K562 (cell line): Measurements from ENCODE around the gene METTL14. TPM values are rescaled to one million over a fixed set of nuclear protein-coding genes. Genes with fewer than 3 reads are reported as not detected.

ENCODE experiments used
- ATAC-seq: fragments of 200-7000 bp; cut with Tn5 transposase; 3 replicates; pipeline ENCODE4 v1.9.1; 2020; ENCODE audit warnings: moderate library complexity
- BruUV-seq: library from RNA; stranded (reverse); fragments of 400-500 nt; replicated peaks from 2 replicates; lab custom pipeline; 2021; lab: Mats Ljungman, UMichigan
- CTCF ChIA-PET: fragments of 300-600 bp; formaldehyde crosslinking; extraction: SDS; loops from one replicate; lab custom pipeline; 2021; ENCODE audit warnings: low intra/inter-chr PET ratio; lab: Yijun Ruan, JAX
- POLR2A ChIA-PET: fragments of 300-600, 350-650 bp; sonication (Branson Sonifier 250); formaldehyde crosslinking; extraction: SDS; loops from one replicate; lab custom pipeline; 2021; ENCODE audit warnings: antibody characterized with exemption, inconsistent platforms; lab: Yijun Ruan, JAX
- DNase-seq, 4 experiments: peaks; one replicate each; pipeline versions ENCODE4 v3.0.0 to v3.0.0-alpha.2; 2011 to 2018; ENCODE audit warnings: low spot score in 3 of 4, mixed read lengths in 3 of 4; ENCODE audit errors: extremely low read depth in 1 of 4
- FAIRE-seq: peaks from 2 replicates; lab custom pipeline; 2011; peaks lifted over from hg19 to GRCh38; lab: Jason Lieb, UNC
- H2AFZ ChIP-seq: 2 replicates; pipeline ENCODE4 v1.6.0; 2011; ENCODE audit warnings: low read depth, low read length, control low read depth, inconsistent platforms
- H3K27ac ChIP-seq: fragments of 200-600 bp; 3 replicates; pipeline ENCODE4 v1.8.0; 2011; ENCODE audit warnings: low read depth, mild to moderate bottlenecking, control low read depth, inconsistent platforms, low read length, moderate library complexity, mixed read lengths; ENCODE audit errors: extremely low read depth
- H3K27me3 ChIP-seq, 2 experiments: fragments of 300-600 bp in 1 of 2; 2 replicates in 1 of 2; 3 replicates in 1 of 2; pipeline versions ENCODE4 v1.6.0 to v1.8.0; 2011; ENCODE audit warnings: inconsistent platforms in 2 of 2, low read length in 2 of 2, mild to moderate bottlenecking in 1 of 2, mixed read lengths in 1 of 2, moderate library complexity in 1 of 2; ENCODE audit not compliant: control insufficient read depth in 2 of 2, insufficient read depth in 2 of 2
- H3K36me3 ChIP-seq: fragments of 300-600 bp; 3 replicates; pipeline ENCODE4 v1.8.0; 2011; ENCODE audit warnings: mild to moderate bottlenecking, low read length, inconsistent platforms; ENCODE audit not compliant: control insufficient read depth, insufficient read depth
- H3K4me1 ChIP-seq, 2 experiments: fragments of 200-600 bp in 1 of 2; replicated peaks in 1 of 2; 2 replicates in 1 of 2; 3 replicates in 1 of 2; pipeline versions ENCODE4 v1.5.1 to v1.8.0; 2011; ENCODE audit warnings: inconsistent platforms in 2 of 2, low read length in 2 of 2, mild to moderate bottlenecking in 1 of 2, mixed read lengths in 1 of 2, moderate library complexity in 1 of 2; ENCODE audit not compliant: control insufficient read depth in 2 of 2, insufficient read depth in 2 of 2
- H3K4me2 ChIP-seq: 2 replicates; pipeline ENCODE4 v1.6.1; 2011; ENCODE audit warnings: low read length, control low read depth, inconsistent platforms, mixed read lengths; ENCODE audit not compliant: insufficient read depth
- H3K4me3 ChIP-seq: fragments of 200-600 bp; sonication (generic), shearing (Covaris generic); 2 replicates; pipeline ENCODE4 v1.5.1; 2016; ENCODE audit warnings: control low read depth, inconsistent platforms
- H3K79me2 ChIP-seq: fragments of 200-600 bp; 3 replicates; pipeline ENCODE4 v1.8.0; 2011; ENCODE audit warnings: low read length, inconsistent platforms; ENCODE audit not compliant: control insufficient read depth, insufficient read depth
- H3K9ac ChIP-seq, 2 experiments: 2 replicates each; pipeline versions ENCODE4 v1.6.0 to v1.6.1; 2011; ENCODE audit warnings: low read depth in 2 of 2, low read length in 2 of 2, control low read depth in 1 of 2, inconsistent platforms in 1 of 2, mild to moderate bottlenecking in 1 of 2, mixed read lengths in 1 of 2; ENCODE audit not compliant: insufficient read depth in 1 of 2
- H3K9me1 ChIP-seq: one replicate; pipeline ENCODE4 v1.6.0; 2011; ENCODE audit warnings: inconsistent platforms, mild to moderate bottlenecking, low read length, moderate library complexity; ENCODE audit not compliant: control insufficient read depth, insufficient read depth
- H3K9me3 ChIP-seq: replicated peaks from 2 replicates; pipeline ENCODE4 v1.5.1; 2011; ENCODE audit warnings: low read depth, low read length, inconsistent platforms; ENCODE audit not compliant: control insufficient read depth, insufficient read depth
- H4K20me1 ChIP-seq: replicated peaks from 2 replicates; pipeline ENCODE4 v1.6.1; 2011; ENCODE audit warnings: low read length, inconsistent platforms, mixed read lengths; ENCODE audit not compliant: control insufficient read depth, insufficient read depth
- BACH1 ChIP-seq: fragments of 200-800 bp; sonication (Bioruptor generic); IDR thresholded peaks from 2 replicates; pipeline ENCODE4 v1.6.1; 2016; ENCODE audit warnings: missing genetic modification characterization, missing compliant biosample characterization
- BCOR ChIP-seq: fragments of 450-650 bp; IDR thresholded peaks from 2 replicates; pipeline ENCODE4 v1.6.1; 2016
- BDP1 ChIP-seq: IDR thresholded peaks from 3 replicates; pipeline ENCODE4 v1.6.1; 2011; ENCODE audit not compliant: insufficient read length, insufficient read depth
- CXXC5 ChIP-seq: fragments of 250-450 bp; sonication (Bioruptor Pico); IDR thresholded peaks from 2 replicates; pipeline ENCODE4 v1.8.0; 2022; ENCODE audit warnings: inconsistent platforms, mild to moderate bottlenecking, moderate library complexity
- GTF2A2 ChIP-seq: IDR thresholded peaks from 2 replicates; pipeline ENCODE4 v1.6.1; 2016; ENCODE audit warnings: mild to moderate bottlenecking, missing genetic modification characterization, missing compliant biosample characterization
- HDAC2 ChIP-seq: fragments of 450-650 bp; IDR thresholded peaks from 2 replicates; pipeline ENCODE4 v1.6.1; 2016; ENCODE audit warnings: mild to moderate bottlenecking
- HEY1 ChIP-seq: fragments of 250-450 bp; sonication (Bioruptor Pico); IDR thresholded peaks from 2 replicates; pipeline ENCODE4 v1.5.0; 2020; ENCODE audit warnings: mild to moderate bottlenecking, moderate library complexity, borderline replicate concordance
- JUND ChIP-seq, 2 experiments: IDR thresholded peaks; 2 replicates in 1 of 2; 3 replicates in 1 of 2; pipeline ENCODE4 v1.6.1; 2011; ENCODE audit warnings: borderline replicate concordance in 2 of 2, low read depth in 2 of 2, low read length in 2 of 2, improper control_type of control experiment in 1 of 2, missing biosample characterization in 1 of 2, missing genetic modification characterization in 1 of 2, missing genetic modification reagents in 1 of 2
- PHF20 ChIP-seq: fragments of 450-650 bp; IDR thresholded peaks from 2 replicates; pipeline ENCODE4 v1.6.1; 2018; ENCODE audit not compliant: partially characterized antibody
- SIRT6 ChIP-seq: IDR thresholded peaks from one replicate; pipeline ENCODE4 v1.6.1; 2012; ENCODE audit warnings: low read depth, mild to moderate bottlenecking, control low read depth, inconsistent platforms, low read length, moderate library complexity
- TAF7 ChIP-seq: fragments of 450-650 bp; IDR thresholded peaks from 2 replicates; pipeline ENCODE4 v1.6.1; 2016; ENCODE audit warnings: missing genetic modification characterization, missing compliant biosample characterization
- ZNF408 ChIP-seq: fragments of 250-450 bp; sonication (Bioruptor Pico); IDR thresholded peaks from 2 replicates; pipeline ENCODE4 v1.4.0; 2020; ENCODE audit warnings: low read depth, mild to moderate bottlenecking, moderate library complexity
- ZNF431 ChIP-seq: sonication (generic); formaldehyde crosslinking; IDR thresholded peaks from 2 replicates; pipeline ENCODE4 v1.8.0; 2022; ENCODE audit warnings: mild to moderate bottlenecking, missing genetic modification reagents
- ZNF780A ChIP-seq: fragments of 250-450 bp; sonication (Bioruptor Pico); IDR thresholded peaks from 2 replicates; pipeline ENCODE4 v1.5.0; 2021; ENCODE audit warnings: mild to moderate bottlenecking
- WGBS: fragments of 100-300 bp; shearing (Covaris generic); methylation state at CpG from one replicate; pipeline ENCODE4 v1.1.6; 2016; ENCODE audit warnings: low coverage, mixed read lengths; ENCODE audit not compliant: insufficient coverage; ENCODE audit errors: missing lambda C conversion rate; 5-methylcytosine and 5-hydroxymethylcytosine counted together
- in situ Hi-C: fragments of 300-500 bp; cut with MboI; formaldehyde crosslinking; loops from 4 replicates; pipeline ENCODE4 v1.15.0; 2018; ENCODE audit warnings: inconsistent platforms, mixed read lengths
- intact Hi-C: fragments of 100-400 bp; cut with micrococcal nuclease; formaldehyde crosslinking; loops from 2 replicates; pipeline ENCODE4 v1.14.2; 2022
- polyA plus RNA-seq, 8 experiments: library from polyadenylated mRNA; depleted of rRNA in 4 of 8; stranded (reverse) in 5 of 8; unstranded in 3 of 8; fragments of >200 nt; fragmentation: Nextera tagmentation in 2 of 8; fragmentation: Illumina TruSeq in 1 of 8; extraction: Ambion mirVana in 2 of 8; extraction: Trizol in 1 of 8; gene quantifications; 2 replicates each; pipeline versions ENCODE4 v1.2.1 to v1.2.3, GENCODE V29; 2011 to 2014; ENCODE audit warnings: inconsistent platforms in 1 of 8, missing spikeins in 1 of 8
- total RNA-seq, 7 experiments: library from RNA; depleted of rRNA in 6 of 7; stranded (reverse); fragments of >200 nt in 6 of 7; fragmentation: Illumina TruSeq in 2 of 7; extraction: Trizol in 2 of 7; gene quantifications; 2 replicates each; pipeline versions ENCODE4 v1.2.1 to v1.2.3, GENCODE V29; 2011 to 2021; ENCODE audit warnings: low replicate concordance in 1 of 7
- TF ChIP-seq, protein P1 (sequence below): sonication (generic); formaldehyde crosslinking; IDR thresholded peaks from 2 replicates; pipeline ENCODE4 v1.8.1; 2023; ENCODE audit warnings: mild to moderate bottlenecking, missing genetic modification reagents
- TF ChIP-seq, protein P2 (sequence below), 2 experiments: IDR thresholded peaks; 2 replicates each; pipeline ENCODE4 v1.6.1; 2011; ENCODE audit warnings: borderline replicate concordance in 1 of 2, control low read depth in 1 of 2, low read depth in 1 of 2, low read length in 1 of 2, mild to moderate bottlenecking in 1 of 2, mixed read lengths in 1 of 2, moderate library complexity in 1 of 2; ENCODE audit not compliant: insufficient read depth in 1 of 2, insufficient read length in 1 of 2, poor library complexity in 1 of 2, severe bottlenecking in 1 of 2; ENCODE audit errors: extremely low read depth in 1 of 2
- TF ChIP-seq, protein P3 (sequence below), 3 experiments: IDR thresholded peaks in 2 of 3; conservative IDR thresholded peaks in 1 of 3; 2 replicates each; pipeline ENCODE4 v1.5.1; 2011 to 2012; ENCODE audit warnings: low read length in 3 of 3, mild to moderate bottlenecking in 3 of 3, control low read depth in 2 of 3, improper control_type of control experiment in 1 of 3, inconsistent platforms in 1 of 3, low read depth in 1 of 3, mixed read lengths in 1 of 3, moderate library complexity in 1 of 3; ENCODE audit not compliant: insufficient read depth in 2 of 3

Gene METTL14
- total and polyA plus RNA-seq, 9 of the 15 experiments (the other 6 are each of a cell fraction or from before 2014, with no cell fraction given), result 16.7 to 42.4 (median 27.7) TPM

DNA sequence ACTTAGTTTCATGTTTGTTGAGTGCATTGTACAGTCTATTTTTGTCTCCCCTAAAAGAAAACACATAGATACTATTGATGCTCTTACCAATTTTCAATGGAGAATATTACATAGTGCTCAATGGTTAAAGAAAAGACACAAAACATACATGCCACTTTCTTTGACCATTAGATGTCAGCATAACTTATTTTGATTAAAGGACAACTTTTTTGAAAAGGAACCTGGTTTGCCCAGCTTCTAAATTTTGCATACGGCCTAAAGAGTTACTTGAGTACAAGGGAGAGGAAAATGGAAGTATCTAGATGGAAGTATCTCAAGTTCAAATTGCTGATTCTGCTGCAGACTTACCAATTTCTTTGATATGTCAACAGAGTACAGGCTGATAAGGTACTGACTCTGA, 68.5 kb downstream of the METTL14 start (continued):
- TF ChIP-seq, protein P1, sequence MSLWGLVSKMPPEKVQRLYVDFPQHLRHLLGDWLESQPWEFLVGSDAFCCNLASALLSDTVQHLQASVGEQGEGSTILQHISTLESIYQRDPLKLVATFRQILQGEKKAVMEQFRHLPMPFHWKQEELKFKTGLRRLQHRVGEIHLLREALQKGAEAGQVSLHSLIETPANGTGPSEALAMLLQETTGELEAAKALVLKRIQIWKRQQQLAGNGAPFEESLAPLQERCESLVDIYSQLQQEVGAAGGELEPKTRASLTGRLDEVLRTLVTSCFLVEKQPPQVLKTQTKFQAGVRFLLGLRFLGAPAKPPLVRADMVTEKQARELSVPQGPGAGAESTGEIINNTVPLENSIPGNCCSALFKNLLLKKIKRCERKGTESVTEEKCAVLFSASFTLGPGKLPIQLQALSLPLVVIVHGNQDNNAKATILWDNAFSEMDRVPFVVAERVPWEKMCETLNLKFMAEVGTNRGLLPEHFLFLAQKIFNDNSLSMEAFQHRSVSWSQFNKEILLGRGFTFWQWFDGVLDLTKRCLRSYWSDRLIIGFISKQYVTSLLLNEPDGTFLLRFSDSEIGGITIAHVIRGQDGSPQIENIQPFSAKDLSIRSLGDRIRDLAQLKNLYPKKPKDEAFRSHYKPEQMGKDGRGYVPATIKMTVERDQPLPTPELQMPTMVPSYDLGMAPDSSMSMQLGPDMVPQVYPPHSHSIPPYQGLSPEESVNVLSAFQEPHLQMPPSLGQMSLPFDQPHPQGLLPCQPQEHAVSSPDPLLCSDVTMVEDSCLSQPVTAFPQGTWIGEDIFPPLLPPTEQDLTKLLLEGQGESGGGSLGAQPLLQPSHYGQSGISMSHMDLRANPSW, result no peak
- no peak for TF ChIP-seq ZNF431
- TF ChIP-seq, protein P2, sequence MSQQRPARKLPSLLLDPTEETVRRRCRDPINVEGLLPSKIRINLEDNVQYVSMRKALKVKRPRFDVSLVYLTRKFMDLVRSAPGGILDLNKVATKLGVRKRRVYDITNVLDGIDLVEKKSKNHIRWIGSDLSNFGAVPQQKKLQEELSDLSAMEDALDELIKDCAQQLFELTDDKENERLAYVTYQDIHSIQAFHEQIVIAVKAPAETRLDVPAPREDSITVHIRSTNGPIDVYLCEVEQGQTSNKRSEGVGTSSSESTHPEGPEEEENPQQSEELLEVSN (IDR thresholded peaks at IDR 0.05; ENCODE audit: borderline replicate concordance in 1 of 2, extremely low read depth in 1 of 2, insufficient read depth in 1 of 2, insufficient read length in 1 of 2, low read depth in 1 of 2, low read length in 1 of 2, poor library complexity in 1 of 2, severe bottlenecking in 1 of 2), result no peak
- TF ChIP-seq, all 486 proteins: peak for 0

DNA sequence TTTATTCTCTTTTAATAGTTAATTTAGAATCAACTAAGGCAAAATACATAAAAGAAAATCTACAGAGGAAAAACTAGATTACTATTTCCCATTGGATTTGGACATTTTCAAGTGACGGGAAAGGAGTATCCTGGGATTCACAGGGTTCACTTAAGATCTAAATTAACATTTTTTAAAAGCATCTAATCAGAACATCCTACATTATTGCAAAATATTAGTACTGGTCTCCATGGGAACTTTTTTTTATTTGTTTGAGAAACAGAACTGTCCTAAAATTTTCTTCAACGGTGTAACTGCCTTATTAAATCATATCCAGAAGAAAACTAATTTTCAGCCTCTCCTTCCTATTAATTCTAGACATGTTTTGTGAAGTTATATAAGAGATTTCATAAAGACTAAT, 69.7 kb downstream of the METTL14 start:
- in situ Hi-C loops, result no loop called here
- H4K20me1 ChIP-seq, result no peaks in the 10 kb centered on the region
- intact Hi-C loops, result no loop called here
- H3K4me2 ChIP-seq, result no peak overlapping the region
- POLR2A ChIA-PET, result no interaction called here
- TF ChIP-seq BDP1 (no peak), PHF20 (no peak), BACH1 (tag) (no peak), GTF2A2 (tag) (no peak), HDAC2 (no peak), BCOR (no peak), JUND (IDR thresholded peaks at IDR 0.05; ENCODE audit: borderline replicate concordance, low read depth, low read length) (no peak), JUND (tag; IDR thresholded peaks at IDR 0.05; ENCODE audit: borderline replicate concordance, low read depth, low read length) (no peak), ZNF408 (CRISPR knock-in tag) (no peak), HEY1 (CRISPR knock-in tag) (no peak), ZNF780A (no peak), CXXC5 (no peak), TAF7 (no peak), SIRT6 (no peak)
- TF ChIP-seq, protein P3, sequence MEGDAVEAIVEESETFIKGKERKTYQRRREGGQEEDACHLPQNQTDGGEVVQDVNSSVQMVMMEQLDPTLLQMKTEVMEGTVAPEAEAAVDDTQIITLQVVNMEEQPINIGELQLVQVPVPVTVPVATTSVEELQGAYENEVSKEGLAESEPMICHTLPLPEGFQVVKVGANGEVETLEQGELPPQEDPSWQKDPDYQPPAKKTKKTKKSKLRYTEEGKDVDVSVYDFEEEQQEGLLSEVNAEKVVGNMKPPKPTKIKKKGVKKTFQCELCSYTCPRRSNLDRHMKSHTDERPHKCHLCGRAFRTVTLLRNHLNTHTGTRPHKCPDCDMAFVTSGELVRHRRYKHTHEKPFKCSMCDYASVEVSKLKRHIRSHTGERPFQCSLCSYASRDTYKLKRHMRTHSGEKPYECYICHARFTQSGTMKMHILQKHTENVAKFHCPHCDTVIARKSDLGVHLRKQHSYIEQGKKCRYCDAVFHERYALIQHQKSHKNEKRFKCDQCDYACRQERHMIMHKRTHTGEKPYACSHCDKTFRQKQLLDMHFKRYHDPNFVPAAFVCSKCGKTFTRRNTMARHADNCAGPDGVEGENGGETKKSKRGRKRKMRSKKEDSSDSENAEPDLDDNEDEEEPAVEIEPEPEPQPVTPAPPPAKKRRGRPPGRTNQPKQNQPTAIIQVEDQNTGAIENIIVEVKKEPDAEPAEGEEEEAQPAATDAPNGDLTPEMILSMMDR (IDR thresholded peaks at IDR 0.05 in 2 of 3, conservative IDR thresholded peaks at IDR 0.05 in 1 of 3; ENCODE audit: insufficient read depth in 2 of 3, low read depth in 1 of 3, low read length in 3 of 3), result no peak
- BruUV-seq, result no TSS peak
- FAIRE-seq (no peak), ATAC-seq (no peak), DNase-seq (no peak)
- H3K9ac ChIP-seq, result no peak overlapping the region
- no peak overlapping the region for H2AFZ ChIP-seq
- H3K36me3 ChIP-seq, result peaks cover 20% of the 10 kb centered on the region
- no peak overlapping the region for H3K27ac ChIP-seq
- no peaks in the 10 kb centered on the region for H3K27me3 ChIP-seq
- no peaks in the 10 kb centered on the region for H3K79me2 ChIP-seq
- H3K4me1 ChIP-seq, result no peaks in the 10 kb centered on the region
- H3K9me3 ChIP-seq, result no peaks in the 10 kb centered on the region
- CTCF ChIA-PET, result no interaction called here
- H3K9me1 ChIP-seq, result no peaks in the 10 kb centered on the region
- 88% methylated on average over 2 of the region's 2 CpGs for WGBS
- H3K4me3 ChIP-seq, result no peak overlapping the region
